NCI-H2196 (cell line): ENCODE measurements around the gene CNP.
"Not testable (repeated sequence)": the region's sequence is repeated elsewhere in the genome, so short reads cannot be mapped to it uniquely, and the experiment has no call there.

Source experiments
- DNase-seq: peaks from one replicate; lab custom pipeline; 2025; ENCODE audit not compliant: unreplicated experiment; lab: John Stamatoyannopoulos, UW

The CNP gene

DNA sequence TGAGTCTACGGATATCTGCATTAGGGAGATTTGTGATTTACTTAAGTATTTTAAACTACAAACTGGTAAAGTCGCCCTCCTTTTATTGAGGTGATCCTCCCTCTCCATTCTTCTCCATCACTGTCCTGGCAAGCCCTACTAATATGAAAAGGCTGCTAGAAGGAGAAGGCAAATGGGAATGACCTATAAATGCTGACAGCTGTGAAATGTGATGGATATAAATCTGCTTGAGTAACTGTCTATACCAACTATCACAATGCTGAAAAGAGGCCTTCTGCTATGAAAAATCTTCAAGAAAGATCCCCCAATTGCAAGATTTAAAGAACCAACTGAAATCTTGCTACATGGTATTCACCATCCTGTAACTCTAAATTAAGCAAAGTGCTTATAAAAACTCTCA, 35.1 kb downstream of the CNP start:
- no peak for DNase-seq

DNA sequence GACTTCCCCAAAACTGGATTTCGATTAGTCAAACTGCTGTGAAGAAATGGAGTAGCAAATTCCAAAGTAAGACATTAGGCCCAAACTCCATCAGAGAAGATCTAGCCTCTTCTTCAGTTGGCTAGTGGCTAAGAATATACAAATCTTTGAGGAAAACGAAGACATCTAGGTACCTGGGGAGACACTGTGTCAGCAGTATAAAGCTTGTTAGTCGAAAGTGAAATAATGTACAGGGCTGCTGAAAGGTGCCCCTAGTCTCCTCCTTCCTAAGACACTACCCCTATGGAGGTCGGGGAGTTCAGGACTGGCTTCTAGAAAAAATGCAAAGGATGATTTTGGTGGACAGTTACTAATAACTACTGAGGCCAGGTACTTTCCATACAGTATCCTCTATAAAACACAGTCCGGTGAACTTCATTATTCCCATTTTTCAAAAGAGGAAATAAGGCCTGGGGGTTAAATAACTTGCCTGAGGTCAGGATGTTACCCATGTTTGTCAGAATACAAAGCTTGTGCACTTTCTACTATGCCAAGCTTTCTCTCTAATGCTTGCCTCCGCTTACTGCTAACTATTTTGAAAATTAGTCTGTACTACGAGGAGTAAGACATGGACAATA, 35.7 kb downstream of the CNP start:
- no peak for DNase-seq

DNA sequence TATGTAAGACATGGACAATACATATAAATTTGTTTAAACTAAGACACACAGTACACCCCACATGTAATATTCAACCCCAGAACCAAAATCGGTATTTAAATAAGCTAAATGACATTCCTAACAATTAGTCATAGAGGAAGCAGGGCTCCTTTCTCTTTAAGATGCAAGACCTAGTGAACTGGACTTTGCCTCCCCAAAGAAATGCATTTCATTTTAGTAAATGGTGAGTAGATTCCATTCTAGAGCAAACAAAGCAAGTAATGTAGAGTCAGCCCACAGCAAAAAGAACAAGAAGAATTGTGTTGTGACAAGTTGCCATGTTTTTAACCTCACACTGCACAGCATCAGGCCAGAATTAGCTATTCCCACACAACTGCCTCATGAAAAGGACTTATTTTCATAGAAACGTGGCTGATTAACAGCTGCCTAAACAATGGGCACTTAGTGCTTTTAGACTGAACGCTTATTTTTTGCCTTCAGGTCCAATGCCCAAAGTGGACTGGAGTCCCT, 36.3 kb downstream of the CNP start:
- DNase-seq, result no peak

DNA sequence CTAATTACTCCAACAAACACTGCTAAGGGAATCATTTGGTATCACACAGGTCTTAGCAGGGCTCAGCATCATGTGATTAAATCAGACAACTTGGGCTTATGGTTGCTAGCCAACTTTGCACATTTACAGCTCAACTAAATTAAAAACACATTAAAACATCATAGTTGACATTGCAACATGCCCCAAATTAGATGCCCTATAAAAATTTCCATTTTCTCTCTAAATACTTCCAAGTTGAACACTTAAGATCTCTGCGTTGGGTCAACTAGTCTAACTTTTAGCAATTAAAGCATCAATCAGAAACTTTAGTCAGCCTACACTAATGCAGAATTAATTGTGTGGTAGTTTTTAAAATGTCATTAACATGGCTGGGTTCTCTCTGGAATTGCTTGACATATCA, 38.6 kb downstream of the CNP start:
- DNase-seq, result no peak

DNA sequence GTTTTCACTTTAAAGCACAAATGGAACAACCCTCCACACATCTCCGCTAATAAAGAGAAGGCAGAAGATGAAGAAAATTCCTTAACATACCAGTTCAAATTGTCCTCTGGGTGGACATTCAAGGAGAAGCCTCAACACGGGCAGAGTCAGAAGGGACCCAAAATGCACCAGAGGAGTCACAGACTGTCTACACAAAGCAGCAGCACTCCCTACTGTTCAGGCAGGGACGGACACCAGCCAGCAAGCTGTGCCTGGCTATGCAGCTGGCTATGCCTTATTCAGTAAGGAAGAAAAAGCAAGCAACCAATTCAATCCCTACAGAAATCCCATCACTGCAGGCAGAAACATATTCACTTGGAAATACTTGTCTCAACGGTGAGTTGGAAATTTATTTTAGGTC, 42.6 kb downstream of the CNP start:
- no peak for DNase-seq

DNA sequence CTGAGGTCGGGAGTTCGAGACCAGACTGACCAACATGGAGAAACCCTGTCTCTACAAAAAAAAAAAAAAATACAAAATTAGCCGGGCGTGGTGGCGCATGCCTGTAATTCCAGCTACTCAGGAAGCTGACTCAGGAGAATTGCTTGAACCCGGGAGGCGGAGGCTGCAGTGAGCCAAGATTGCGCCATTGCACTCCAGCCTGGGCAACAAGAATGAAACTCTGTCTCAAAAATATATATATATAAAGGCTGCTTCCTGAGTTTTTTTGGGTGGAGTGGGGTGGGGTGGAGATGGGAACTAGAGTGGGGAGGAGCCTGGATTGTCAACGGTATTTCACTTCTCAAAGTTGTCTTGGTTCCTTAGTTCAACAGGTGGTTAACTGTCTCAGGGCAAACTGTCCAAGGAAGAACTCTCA, 43.7 kb downstream of the CNP start:
- DNase-seq, result not testable (repeated sequence)

DNA sequence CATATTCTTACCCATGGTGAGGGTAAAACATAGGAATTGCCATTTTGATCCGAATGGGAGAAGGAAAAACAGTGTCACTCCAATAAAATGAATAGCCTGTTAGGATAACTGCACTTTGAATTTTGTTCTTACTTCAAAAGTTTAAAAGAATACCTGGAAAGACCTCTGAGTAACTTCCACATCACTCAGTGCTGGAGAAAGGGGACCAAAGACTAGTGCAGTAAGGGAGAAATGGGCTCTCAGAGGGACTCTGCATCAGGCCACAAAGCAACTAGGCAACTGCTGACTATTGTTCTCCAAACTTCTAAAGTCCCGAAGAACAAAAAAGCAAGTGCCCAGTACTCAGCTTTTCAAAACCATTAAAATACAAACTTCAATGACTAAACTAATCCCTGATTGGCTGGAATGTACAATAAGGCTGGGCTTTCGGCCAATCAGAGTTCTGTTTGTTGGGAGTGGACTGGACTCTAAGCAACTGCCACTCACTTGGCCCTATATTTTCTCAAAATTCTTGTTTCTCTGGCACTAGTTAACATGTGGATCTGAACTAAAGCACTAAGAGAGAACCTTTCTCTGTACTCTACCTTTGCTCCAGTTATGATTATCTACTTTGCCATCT, 44.4 kb downstream of the CNP start:
- no peak for DNase-seq

DNA sequence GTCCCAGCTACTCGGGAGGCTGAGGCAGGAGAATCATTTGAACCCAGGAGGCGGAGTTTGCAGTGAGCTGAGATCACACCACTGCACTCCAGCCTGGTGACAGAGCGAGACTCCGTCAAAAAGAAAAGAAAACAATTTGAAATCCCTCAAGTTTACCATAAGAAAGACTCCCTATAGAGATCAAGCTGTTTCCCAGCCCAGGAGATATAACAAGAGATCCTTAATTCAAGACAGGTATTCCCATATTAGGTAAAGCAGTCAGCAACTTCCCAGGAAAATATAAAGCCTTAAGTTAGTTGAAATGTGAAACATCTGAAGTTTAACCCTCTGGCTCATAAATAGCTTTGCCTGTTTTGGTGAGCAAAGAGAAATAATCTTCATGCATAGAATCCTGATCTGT, 45.8 kb downstream of the CNP start:
- not testable (repeated sequence) for DNase-seq

DNA sequence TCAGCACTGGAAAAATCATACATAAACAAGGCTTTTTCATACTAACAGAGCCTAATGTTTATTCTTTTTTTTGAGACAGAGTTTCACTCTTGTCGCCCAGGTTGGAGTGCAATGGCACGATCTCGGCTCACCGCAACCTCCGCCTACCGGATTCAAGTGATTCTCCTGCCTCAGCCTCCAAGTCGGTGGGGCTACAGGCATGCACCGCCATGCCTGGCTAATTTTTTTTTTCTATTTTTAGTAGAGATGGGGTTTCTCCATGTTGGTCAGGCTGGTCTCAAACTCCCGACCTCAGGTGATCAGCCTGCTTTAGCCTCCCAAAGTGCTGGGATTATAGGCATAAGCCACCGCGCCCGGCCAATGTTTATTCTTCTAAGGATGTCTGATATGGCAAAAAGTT, 47.1 kb downstream of the CNP start:
- DNase-seq, result not testable (repeated sequence)

DNA sequence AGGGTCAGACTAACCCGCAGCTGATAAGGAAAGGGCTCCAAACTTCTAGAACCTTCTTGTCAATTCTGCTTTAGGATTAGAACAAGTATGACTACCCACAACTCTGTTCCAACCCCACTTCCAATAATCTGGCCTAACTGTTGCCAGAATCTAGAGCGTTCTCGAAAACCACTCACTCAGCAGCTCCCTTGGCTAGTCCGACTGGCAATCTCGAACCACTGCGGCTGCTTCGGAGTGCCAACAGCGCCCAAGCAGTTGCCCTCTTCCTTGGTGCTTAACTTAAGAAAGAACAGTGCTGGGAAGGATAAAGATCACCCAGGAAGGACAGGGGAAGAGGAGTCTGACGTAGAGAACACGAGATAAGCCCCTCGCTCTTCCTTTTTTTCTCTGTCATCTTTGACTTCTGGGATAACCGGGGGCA, 49.8 kb downstream of the CNP start:
- no peak for DNase-seq

DNA sequence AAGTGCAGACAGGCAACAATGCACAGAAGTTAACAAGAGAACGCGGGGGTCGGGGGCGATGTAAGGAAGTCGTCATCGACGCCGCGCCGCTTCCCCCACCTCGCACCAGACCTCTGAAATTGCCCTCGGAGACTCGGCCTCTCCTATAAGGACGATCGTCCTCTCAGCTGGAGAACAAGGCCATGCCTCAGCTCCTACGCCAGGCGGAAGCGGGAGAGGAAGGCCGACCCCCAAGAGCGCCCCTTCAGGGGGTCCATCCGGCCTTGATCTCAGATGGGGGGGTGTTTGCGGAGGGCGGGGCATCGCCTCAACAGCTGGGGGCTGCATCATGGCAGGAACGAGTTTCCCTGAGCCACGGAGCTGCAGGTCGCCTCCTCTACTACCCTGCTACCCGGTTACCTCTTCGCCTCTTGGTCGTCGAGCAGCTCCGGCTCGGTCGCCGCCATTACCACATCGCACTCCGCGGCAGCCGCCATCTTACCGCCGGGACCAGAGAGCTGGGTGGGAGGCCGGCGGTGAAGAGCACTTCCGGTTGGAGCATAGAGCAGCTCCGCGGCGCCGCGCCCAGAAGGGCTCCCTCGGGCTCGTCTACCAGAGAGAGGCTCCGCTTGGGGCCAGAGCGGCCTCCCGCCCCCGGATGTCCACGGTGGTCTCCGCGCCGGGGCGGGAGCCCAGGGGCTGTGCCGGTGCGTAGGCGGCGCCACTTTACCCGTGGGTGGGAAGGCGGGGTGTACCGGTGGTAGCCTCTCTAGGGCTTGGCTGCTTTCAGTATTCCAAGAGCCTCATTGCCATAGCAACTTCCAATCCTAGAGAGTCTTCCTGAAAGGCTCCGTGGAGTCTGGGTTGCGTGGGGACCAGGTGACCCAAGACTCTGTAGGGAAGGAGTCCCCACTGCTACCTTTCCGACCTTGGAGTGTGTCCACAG, 50.6 kb downstream of the CNP start, which contains the start of gene DNAJC7:
TSS of gene DNAJC7 (minus strand) at position 499 of the 925 bp plus-strand sequence. CDS start at position 476, 23 bp downstream.
- peak; percentile 76 for DNase-seq

DNA sequence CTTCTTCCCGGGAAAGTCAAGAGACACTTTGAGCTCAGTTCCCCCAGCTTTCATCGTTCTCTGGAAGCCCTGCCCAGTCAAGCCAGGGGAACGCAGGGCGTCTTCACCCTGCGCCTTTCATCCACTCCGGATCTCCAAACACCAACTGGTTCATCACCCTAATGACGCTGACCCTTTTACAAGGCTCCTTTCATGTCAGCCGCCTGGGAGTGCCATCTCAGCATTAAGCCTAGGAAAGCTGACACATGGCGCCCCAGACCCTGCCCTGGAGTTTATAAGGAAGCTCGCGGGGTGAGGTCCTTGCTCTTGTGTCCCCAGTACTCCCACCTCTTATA, 51.2 kb downstream of the CNP start:
- no peak for DNase-seq

DNA sequence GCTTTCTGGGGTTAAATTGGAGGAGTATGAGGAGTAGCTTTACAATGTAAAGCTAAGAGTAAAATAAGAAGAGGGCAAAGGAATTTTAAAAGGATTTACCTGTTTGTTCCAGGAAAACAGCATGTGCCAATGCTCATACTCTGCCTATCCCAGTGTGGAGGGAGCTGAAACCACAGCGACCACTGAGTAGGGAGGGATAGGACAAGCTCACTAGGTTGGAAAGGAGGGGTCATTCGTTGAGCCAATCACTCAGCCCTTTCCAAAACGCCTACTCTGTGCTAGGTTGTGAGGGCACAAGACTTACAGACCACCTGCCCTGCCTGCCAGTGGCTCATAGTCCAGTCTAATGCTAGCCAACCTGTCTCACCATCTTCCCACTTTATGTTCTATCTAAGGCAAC, 51.7 kb downstream of the CNP start:
- no peak for DNase-seq

DNA sequence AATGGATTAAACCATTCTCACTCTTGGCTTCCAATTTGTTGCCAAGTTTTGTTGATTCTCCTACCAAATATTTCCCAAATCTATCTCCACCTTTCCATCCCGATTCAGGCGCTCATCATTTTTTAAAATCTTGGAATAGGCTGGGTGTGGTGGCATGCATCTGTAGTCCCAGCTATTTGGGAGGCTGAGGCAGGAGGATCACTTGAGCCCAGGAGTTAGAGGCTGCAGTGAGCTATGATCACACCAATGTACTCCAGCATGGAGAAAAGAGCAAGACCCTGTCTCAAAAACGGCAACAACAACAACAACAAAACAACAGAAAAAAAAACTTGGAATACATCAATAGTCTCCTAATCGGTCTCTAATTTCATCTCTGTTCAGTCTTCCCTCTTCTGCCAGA, 52.4 kb downstream of the CNP start:
- DNase-seq, result no peak

DNA sequence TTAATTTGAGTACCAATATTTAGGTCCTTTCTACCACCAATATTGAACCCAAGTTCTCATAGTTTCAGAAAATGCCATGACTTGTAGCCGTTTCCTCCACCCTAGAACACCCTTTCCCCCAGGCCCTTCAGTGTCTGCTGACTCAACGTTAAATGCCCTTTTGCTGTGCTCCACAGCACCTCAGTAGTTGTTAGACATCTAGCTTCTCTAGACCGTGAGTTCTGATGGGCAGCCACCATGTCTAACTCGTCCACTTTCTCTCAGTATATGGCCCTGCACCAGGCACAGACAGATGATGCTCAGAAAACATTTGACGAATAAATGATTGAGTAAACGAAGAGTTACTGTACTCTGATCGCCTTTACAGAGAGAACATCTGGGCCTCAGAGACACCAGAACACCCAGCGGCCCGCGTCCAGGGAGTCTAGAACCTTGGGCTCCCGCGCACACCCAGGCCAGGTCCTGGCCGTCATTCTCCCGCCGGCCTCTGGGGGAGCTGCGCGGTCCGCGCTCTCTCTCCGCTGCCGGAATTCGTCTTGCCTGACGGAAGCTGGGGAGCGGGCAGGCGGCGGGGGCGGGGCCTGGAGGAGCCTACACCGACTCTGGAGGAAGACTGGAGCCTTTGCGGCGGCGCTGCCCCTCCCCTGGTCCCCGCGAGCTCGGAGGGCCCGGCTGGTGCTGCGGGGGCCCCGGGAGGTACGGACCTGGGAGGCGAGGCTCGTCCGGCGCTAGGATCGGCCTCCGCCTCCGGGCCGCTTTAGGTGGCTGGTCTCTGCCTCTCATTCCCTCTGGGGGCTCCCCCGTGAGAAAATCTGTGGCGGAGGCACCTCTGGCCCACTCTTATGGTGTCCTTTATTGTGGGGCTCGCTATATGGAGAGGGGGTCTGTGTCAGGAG, 53.2 kb downstream of the CNP start, which contains the start of gene NKIRAS2:
TSS of gene NKIRAS2 (plus strand) at position 582 of the 896 bp plus-strand sequence. CDS start 1,488 bp downstream, outside the sequence.
- peak; percentile 77 for DNase-seq

DNA sequence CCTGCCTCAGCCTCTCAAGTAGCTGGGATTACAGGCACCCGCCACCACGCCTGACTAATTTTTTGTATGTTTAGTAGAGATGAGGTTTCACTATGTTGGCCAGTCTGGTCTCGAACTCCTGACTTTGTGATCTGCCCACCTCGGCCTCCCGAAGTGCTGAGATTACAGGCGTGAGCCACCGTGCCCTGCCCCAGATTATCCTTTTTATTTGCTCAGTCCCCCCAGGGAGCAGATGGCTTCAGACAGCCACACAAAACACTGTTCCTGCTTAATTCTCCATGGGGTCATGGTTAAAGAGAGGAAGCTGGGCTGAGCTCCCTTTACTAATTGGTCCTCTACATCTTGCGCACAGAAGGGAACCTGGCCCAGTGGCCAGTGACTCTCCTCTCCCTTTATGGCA, 54.2 kb downstream of the CNP start:
- DNase-seq, result not testable (repeated sequence)

DNA sequence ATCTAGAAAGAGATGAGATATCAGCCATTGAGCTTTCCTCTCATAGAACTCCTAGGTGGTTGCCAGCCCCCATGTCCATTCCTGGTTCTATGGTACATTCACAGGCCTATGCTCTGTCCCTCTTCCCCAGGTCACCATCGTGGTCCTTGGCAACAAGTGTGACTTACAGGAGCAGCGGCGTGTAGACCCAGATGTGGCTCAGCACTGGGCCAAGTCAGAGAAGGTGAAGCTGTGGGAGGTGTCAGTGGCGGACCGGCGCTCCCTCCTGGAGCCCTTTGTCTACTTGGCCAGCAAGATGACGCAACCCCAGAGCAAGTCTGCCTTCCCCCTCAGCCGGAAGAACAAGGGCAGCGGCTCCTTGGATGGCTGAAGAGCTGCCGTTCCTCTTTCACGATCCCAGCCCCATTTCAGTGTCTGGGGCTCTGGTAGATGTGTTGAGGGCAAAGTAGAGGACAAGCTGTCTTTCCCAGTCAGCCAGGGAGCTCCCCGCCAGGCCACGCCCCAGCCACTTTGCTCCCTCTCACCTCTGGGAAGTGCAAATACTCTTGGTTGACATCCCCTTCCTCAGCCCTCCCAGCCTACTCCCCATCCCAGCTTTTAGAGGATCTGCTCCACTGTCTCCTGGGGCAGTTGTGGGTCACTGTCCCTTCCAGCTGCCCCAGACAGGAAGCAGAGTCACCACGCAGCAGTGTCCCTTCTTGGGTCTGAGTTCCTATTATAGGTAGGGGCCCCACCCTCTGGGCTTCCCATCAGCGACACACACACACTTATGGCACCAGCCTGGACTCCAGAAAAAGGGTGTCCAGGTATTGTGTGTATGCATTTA, 57.1 kb downstream of the CNP start:
- no peak for DNase-seq

DNA sequence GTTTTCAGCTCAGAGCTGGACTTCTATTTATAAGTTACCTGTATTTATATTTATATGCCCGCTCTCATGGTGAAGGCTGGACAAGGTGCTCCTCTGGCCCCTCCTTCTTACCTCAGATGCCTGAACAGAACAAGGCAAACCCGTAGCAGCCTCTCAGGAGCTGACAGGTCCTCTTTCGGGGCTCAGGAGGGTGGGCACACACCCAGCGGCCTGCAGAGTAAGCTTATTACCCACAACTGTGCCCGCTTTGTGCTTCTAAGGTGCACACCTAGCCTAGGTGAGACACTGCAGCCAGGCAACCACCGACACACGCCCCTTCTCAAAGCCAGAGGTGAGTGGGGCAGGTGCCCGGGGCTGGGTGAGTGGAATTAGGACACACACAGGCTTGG, 58.6 kb downstream of the CNP start:
- DNase-seq, result no peak

DNA sequence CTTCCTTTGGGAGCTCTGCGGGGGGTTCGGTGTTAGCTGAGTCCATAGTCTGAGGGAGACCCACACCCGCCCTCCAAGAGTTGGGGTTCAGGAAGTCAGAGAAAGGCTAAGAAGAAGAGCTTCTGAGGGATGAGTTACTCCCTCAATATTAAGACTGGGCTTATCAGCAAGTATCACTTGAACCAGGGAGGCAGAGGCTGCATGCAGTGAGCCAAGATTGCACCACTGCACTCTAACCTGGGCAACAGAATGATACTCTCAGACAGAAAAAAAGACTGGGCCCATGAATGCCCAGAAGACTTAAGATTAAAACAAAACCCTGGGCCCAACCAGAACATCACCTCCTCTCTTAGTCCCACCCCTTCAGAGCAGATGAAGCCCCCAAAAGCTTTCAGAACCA, 59.3 kb downstream of the CNP start:
- no peak for DNase-seq
